Measurements from ENCODE around the gene PDSS2. TPM values are rescaled to one million over a fixed set of nuclear protein-coding genes. Genes with fewer than 3 reads are reported as not detected.
"Not testable (repeated sequence)": the region's sequence is repeated elsewhere in the genome, so short reads cannot be mapped to it uniquely, and the experiment has no call there.

The PDSS2 gene
- total RNA-seq, 1 donor from 2014 or later, result 18.7 TPM

GRCh38 chr6:107434812-107435211, 24.6 kb downstream of the PDSS2 start:
- no peaks in the 10 kb centered on the region for H3K9me3 ChIP-seq
- H3K4me1 ChIP-seq, result peaks cover 4% of the 10 kb centered on the region
- H3K27me3 ChIP-seq, result no peaks in the 10 kb centered on the region
- TF ChIP-seq POLR2AphosphoS5 (IDR thresholded peaks at IDR 0.05; ENCODE audit: insufficient read depth in 1 of 2, low read depth in 1 of 2) (no peak), CTCF (IDR thresholded peaks at IDR 0.05) (no peak), POLR2A (IDR thresholded peaks at IDR 0.05) (no peak)
- no peak overlapping the region for H3K27ac ChIP-seq
- H3K4me3 ChIP-seq, result no peak overlapping the region
- H3K36me3 ChIP-seq, result no peaks in the 10 kb centered on the region
- intact Hi-C loops (cut with DNase I), result no loop called here
- DNase-seq (ENCODE audit: extremely low spot score in 2 of 2), result no peak

- intact Hi-C loops (cut with DNase I); H3K27me3 ChIP-seq; DNase-seq (ENCODE audit: extremely low spot score in 2 of 2); H3K9me3 ChIP-seq; H3K4me1 ChIP-seq; H3K36me3 ChIP-seq; H3K4me3 ChIP-seq; H3K27ac ChIP-seq: not testable (repeated sequence)
Measured at GRCh38 chr6:107425951-107426350, 33.4 kb downstream of the PDSS2 start.

- no peak for DNase-seq (ENCODE audit: extremely low spot score in 2 of 2)
- H3K27me3 ChIP-seq, result no peaks in the 10 kb centered on the region
- no peak overlapping the region for H3K4me3 ChIP-seq
- no peaks in the 10 kb centered on the region for H3K36me3 ChIP-seq
- no peaks in the 10 kb centered on the region for H3K9me3 ChIP-seq
- H3K4me1 ChIP-seq, result peaks cover 5% of the 10 kb centered on the region
- TF ChIP-seq CTCF (IDR thresholded peaks at IDR 0.05) (no peak), POLR2A (IDR thresholded peaks at IDR 0.05) (no peak), POLR2AphosphoS5 (IDR thresholded peaks at IDR 0.05; ENCODE audit: insufficient read depth in 1 of 2, low read depth in 1 of 2) (no peak)
- H3K27ac ChIP-seq, result no peak overlapping the region
- intact Hi-C loops (cut with DNase I), result no loop called here
Measured at GRCh38 chr6:107423474-107423990, 35.8 kb downstream of the PDSS2 start.

DNA sequence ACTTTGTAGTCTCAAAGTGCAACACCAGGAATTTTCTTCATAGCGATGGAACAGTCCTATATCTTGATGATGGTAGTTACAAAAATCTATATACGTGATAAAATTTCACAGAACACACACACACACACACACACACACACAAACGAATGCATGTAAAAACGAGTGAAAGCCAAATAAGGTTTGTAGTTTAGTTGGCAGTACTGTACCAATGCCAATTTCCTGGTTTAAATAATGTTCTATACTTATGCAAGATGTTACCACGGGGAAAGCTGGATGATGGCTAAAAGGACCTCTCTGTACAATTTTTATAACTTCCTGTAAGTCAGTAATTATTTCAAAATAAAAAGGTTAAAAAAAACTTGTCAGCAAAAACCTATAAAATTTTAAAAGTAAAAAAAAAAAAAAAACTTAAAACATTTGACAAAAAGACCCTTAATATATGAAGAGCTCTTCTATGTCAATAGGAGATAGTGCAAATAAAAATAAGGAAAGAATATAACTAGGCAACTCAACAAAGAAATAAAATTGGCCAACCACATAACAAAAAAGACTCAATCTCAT, 37.6 kb downstream of the PDSS2 start:
- no peak overlapping the region for H3K4me3 ChIP-seq
- intact Hi-C loops (cut with DNase I), result no loop called here
- peaks cover 5% of the 10 kb centered on the region for H3K4me1 ChIP-seq
- no peak overlapping the region for H3K27ac ChIP-seq
- H3K27me3 ChIP-seq, result no peaks in the 10 kb centered on the region
- no peaks in the 10 kb centered on the region for H3K36me3 ChIP-seq
- H3K9me3 ChIP-seq, result no peaks in the 10 kb centered on the region
- no peak for DNase-seq (ENCODE audit: extremely low spot score in 2 of 2)
- TF ChIP-seq CTCF (IDR thresholded peaks at IDR 0.05), result no peak
- TF ChIP-seq POLR2A (IDR thresholded peaks at IDR 0.05), result no peak
- no peak for TF ChIP-seq POLR2AphosphoS5 (IDR thresholded peaks at IDR 0.05; ENCODE audit: insufficient read depth in 1 of 2, low read depth in 1 of 2)

GRCh38 chr6:107419733-107420132, 39.6 kb downstream of the PDSS2 start:
- Histone ChIP-seq H3K4me1 (peaks cover 5% of the 10 kb centered on the region), H3K27me3 (no peaks in the 10 kb centered on the region), H3K36me3 (no peaks in the 10 kb centered on the region), H3K4me3 (no peak overlapping the region), H3K9me3 (no peaks in the 10 kb centered on the region), H3K27ac (no peak overlapping the region)
- intact Hi-C loops (cut with DNase I), result no loop called here
- TF ChIP-seq POLR2AphosphoS5 (IDR thresholded peaks at IDR 0.05; ENCODE audit: insufficient read depth in 1 of 2, low read depth in 1 of 2) (no peak), POLR2A (IDR thresholded peaks at IDR 0.05) (no peak)
- no peak for DNase-seq (ENCODE audit: extremely low spot score in 2 of 2)

DNA sequence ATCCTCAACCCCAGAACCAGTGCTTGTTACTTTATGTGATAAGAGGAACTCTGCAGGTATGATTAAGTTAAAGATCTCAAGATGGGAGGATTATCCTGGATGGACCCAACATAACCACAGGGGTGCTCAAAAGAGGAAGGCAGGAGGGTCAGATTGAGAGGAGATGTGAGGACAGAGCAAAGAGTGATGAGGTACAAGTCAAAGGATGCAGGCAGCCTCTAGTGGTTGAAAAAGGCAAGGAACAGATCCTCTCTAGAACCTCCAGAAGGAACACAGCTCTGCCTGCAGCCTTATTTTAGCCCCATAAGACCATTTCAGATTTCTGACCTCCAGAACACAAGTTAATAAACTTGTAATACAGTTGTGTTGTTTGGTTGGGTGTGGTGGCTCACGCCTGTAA, 41.2 kb downstream of the PDSS2 start:
- intact Hi-C loops (cut with DNase I), result no loop called here
- no peak overlapping the region for H3K4me3 ChIP-seq
- no peaks in the 10 kb centered on the region for H3K9me3 ChIP-seq
- no peak for DNase-seq (ENCODE audit: extremely low spot score in 2 of 2)
- H3K27ac ChIP-seq, result no peak overlapping the region
- H3K27me3 ChIP-seq, result no peaks in the 10 kb centered on the region
- no peaks in the 10 kb centered on the region for H3K36me3 ChIP-seq
- no peak for TF ChIP-seq POLR2A (IDR thresholded peaks at IDR 0.05)
- no peak for TF ChIP-seq POLR2AphosphoS5 (IDR thresholded peaks at IDR 0.05; ENCODE audit: insufficient read depth in 1 of 2, low read depth in 1 of 2)
- H3K4me1 ChIP-seq, result peaks cover 10% of the 10 kb centered on the region
